Fibroblast of villous mesenchyme (primary cell): ENCODE results near the gene BMP7. TPM values are rescaled to one million over a fixed set of nuclear protein-coding genes. Genes with fewer than 3 reads are reported as not detected.
A peak's percentile ranks its signal among the peaks of the same experiment; 100 is the strongest.

Experiments
- DNase-seq: peaks from one replicate; pipeline ENCODE4 v3.0.0-alpha.2; 2010; ENCODE audit warnings: low read depth
- H3K4me3 ChIP-seq: 2 replicates; pipeline ENCODE4 v1.5.1; 2011; ENCODE audit warnings: low read depth, mild to moderate bottlenecking, low read length
- CTCF ChIP-seq: IDR thresholded peaks from 2 replicates; pipeline ENCODE4 v1.5.1; 2012; ENCODE audit warnings: low read depth, mild to moderate bottlenecking, low read length; ENCODE audit not compliant: insufficient read depth
- total RNA-seq: library from RNA; depleted of rRNA; stranded (reverse); fragments of >200 nt; gene quantifications from 2 replicates; pipeline ENCODE4 v1.2.3, GENCODE V29; 2012

The BMP7 gene
- total RNA-seq, 1 donor, result not detected

- H3K4me3 ChIP-seq, result no peak overlapping the region
- no peak for DNase-seq
- TF ChIP-seq CTCF, result no peak
Observed at GRCh38 chr20:57208198-57208597, 58.2 kb downstream of the BMP7 start.

- DNase-seq, result no peak
- TF ChIP-seq CTCF, result no peak
- no peak overlapping the region for H3K4me3 ChIP-seq
Observed at GRCh38 chr20:57207251-57207650, 59.2 kb downstream of the BMP7 start.

- no peak overlapping the region for H3K4me3 ChIP-seq
- DNase-seq, result peak; percentile 17
- TF ChIP-seq CTCF, result no peak
Observed at GRCh38 chr20:57205606-57206219, 60.7 kb downstream of the BMP7 start.

- DNase-seq, result no peak
- H3K4me3 ChIP-seq, result no peak overlapping the region
Observed at GRCh38 chr20:57203986-57204385, 62.5 kb downstream of the BMP7 start.

GRCh38 chr20:57203204-57203603 is 63.2 kb downstream of the BMP7 start:
- no peak for DNase-seq
- H3K4me3 ChIP-seq, result no peak overlapping the region
- no peak for TF ChIP-seq CTCF

More at GRCh38 chr20:57203986-57204385, 62.5 kb downstream of the BMP7 start:
- TF ChIP-seq CTCF, result no peak

- H3K4me3 ChIP-seq, result no peak overlapping the region
Observed at GRCh38 chr20:57202309-57202708, 64.1 kb downstream of the BMP7 start.

More at GRCh38 chr20:57202309-57202708, 64.1 kb downstream of the BMP7 start:
- DNase-seq, result no peak
- no peak for TF ChIP-seq CTCF
